NCI-H345 (cell line): ENCODE measurements around the gene HOXB1.
"Not testable (repeated sequence)": the region's sequence is repeated elsewhere in the genome, so short reads cannot be mapped to it uniquely, and the experiment has no call there.

ENCODE experiments used
- DNase-seq: peaks from one replicate; lab custom pipeline; 2025; lab: John Stamatoyannopoulos, UW

Gene HOXB1

DNA sequence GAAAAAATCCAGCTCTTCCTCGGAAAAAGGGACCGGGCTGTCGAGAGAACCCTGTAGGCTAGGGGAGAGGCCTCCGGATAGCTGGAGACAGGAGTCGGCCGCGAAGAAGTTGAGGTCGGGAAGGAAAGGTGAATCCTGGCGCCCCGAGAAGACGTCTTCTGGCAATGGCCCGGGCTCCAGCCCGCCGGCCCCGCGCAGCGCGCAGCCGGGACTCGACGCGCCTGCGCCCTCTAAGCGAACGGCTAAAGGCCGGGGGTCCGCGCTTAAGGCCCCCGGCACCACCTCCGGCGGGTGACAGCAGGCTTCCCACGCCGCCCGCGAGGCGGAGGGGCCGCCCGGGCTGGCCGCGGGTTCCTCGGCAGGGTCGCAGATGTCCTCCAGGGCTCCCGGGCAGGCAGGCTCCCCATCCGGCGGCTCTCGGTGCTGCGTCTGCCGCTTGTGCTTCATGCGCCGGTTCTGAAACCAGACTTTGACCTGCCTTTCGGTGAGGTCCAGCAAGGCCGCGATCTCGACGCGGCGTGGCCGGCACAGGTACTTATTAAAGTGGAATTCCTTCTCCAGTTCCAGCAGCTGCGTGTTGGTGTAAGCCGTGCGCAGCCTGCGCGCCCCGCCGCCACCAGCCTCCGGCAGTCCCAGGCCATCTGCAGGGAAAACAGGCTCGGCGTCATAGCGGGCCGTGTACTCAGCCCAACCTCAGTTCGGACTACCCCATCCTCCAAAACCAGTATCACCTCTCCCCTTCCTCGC, 12.5 kb upstream of the HOXB1 start:
- DNase-seq: peak; percentile 48

DNA sequence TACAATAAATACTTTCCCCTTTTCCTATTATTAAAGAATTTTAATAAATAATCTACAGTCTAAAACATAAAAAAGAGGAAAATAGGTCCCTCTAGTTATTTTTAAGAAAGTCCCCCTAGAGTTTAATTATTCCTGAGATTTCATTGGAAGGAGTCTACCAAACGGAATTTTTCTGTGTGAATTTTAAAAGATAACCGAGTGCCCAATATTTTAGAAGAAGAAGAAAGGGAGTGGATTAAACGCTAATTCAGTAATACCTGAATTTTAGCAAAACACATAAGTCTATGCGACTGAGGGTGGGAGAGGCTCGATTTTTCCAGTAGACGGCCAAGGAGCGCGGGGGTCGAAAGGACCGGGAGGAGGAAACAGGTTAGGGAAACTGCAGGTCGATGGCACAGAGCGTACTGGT, 11.9 kb upstream of the HOXB1 start:
- DNase-seq: no peak

DNA sequence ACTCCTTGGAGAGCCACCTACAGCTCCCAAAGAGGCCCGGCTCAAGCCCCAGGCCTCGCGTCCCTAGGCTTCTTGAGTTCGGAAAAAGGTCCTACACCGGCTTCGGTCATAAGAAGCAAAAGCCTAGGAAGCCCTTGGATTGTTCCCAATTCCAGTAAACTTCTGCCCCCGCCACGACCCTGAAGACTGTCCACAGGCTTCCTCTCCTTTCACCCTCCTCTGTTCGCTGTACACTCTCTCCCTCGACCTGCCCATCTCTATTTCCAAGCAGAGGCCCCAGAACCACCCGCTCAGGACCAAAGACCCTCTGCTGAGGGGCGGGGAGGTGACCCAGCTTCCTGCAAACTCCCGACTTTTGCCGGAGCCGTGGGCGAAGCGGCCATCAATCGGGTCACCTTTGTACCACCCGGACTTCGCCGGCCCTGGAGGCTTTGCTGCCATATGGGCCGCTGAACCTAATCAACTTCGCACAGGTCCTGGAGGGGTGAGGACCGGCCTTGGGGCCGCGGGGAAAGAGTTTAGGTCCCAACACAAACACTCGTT, 11.4 kb upstream of the HOXB1 start:
- DNase-seq: no peak

DNA sequence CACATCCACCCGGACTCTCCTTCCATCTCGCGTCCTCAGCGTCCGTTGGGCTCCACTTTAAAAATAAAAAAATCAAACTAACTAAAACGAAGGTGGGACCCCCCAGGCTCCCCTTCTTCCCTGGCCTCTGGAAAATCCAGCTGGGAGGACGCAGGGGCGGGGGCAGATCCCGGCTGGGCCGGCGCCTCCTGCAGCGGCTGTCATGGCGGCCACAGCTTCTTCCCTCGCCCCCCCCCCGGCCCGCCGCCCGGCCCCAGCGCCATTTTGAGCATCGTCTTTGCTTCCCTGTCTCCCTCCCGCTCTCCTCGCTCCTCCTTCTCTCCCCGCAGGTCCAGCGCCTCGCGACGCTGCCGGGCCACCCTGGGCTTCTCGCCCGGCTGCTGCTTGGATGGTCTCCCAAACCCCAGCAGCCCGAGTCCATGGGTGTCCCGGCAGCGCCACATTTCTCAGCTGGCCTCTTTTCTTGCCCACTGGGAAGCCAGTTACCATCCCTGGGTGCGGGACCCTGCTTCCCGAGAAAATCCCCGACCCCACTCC, 10.8 kb upstream of the HOXB1 start:
- DNase-seq: peak; percentile 69

DNA sequence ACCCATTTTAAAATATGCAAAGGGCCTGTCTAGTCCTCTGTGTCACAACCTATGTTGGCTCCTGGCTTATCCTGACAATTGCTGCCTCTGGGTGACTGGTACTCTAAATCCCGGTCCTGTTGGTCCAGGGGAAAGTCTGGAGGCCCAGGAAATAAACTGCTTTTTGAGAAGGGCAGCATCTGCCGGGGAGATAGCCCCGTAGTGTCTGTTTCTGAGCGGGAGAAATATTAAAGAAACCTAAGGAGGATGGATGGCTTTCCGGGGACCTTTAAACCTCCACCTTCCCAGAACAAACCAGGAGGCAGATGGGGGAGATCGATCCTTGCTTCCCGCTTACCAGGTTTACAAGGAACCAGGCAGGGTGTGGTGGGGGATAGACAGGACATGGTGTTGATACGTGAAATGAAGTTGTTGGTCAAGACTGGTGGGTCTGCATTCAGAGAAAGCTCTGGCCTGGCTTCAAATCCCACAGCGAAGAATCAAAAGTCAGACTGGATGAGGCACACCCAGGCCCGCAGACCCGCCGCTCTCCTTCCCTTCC, 10.3 kb upstream of the HOXB1 start:
- DNase-seq: peak; percentile 31

DNA sequence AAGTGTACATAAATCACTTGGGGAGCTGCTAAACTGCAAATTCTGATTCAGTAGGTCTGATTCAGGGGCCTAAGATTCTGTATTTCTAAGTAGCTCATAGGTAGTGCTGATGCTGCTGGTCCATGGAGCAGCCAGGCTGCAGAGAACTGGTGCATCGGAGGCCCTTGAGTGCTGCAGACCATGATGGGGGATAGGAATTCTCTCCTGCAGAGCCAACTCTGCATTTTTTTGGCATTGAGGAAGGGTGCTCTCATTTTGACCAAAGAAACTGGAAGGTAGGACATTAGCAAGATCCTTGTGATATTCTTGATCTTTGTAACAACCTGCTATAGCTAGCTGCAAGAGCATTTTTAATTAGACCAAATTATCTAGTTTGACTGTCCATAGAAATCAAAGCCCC, 9.4 kb upstream of the HOXB1 start:
- no peak for DNase-seq

DNA sequence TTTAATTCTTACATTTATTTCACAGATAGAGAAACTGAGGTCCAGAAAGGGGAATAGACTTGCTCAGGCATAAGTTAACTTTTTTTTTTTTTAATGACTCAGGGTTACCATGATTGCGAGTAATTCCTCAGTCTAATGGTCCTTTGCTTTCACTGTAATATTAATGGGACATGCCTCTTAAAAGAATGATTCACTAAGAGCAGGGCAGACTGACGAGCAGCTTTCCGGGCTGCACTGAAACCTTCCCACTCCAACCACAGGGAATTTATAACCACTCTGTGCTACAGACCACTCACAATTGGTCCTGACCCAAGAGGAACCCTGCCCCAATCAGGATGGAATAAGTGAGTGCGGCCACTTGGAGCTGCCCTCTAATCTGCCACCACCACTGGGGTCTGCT, 8.4 kb upstream of the HOXB1 start:
- no peak for DNase-seq

DNA sequence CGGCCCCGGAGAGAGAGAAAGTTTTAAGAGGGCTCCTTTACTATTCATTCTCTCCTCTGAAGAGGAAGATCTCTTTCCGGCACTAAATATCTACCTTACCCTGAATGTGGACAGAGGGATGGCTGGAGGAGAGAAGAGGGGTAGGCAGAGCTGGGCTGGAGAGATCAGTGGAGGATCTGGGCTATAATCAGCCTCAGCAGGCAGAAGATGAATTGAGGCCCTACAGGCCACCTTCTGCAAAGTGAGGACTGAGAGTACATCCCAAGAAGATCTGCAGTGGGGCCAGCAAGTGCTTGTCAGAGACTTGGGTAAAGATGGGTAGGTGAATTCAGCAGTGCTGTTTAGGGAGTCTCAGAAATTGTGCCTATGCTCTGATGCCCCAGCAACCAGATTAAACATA, 6.5 kb upstream of the HOXB1 start:
- DNase-seq: no peak

DNA sequence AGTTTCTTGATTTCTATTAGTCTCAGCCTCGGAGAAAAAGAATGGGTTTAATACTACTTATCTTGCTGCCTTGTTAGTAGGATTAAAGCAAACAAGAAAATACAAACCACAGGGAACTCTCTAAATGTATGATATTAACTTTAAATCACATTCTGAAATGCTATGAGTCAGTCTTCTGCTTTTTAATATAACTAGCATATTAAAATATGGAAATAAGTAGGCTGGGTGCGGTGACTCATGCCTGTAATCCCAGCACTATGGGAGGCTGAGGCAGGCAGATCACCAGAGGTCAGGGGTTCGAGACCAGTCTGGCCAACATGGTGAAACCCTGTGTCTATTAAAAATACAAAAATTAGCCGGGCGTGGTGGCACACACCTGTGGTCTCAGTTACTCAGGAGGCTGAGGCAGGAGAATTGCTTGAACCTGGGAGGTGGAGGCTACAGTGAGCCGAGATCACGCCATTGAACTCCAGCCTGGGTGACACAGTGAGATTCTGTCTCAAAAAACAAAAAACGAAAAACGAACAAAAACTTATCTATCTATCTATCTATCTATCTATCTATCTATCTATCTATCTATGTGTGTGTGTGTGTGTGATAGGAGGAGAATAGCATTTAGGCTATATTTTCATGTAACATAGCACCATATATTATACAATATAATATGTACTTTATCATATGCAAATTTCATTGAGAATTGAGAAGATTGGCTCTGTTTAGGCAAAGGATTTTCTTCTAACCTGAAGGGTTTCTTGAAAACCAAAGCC, 5.2 kb upstream of the HOXB1 start:
- not testable (repeated sequence) for DNase-seq

DNA sequence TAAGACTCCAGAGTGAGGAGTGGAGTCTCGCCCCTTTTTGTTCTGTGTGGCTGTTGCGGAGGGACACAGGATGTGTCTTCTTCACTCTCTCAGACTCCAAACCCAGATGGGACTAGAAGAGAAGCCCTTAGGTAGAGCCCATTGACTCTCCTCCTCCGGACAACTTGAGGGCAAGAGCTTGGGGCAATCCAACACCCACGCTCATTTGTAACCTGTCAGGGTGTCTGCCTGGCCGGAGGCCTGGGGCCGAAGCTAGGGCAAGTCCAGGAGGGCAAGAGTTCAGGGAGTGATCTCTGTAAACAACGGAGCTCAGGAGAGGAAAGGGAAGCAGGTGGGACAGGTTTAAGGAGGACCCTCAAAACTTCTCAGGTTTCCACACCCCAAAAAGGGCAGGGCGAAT, 1.4 kb upstream of the HOXB1 start:
- no peak for DNase-seq

DNA sequence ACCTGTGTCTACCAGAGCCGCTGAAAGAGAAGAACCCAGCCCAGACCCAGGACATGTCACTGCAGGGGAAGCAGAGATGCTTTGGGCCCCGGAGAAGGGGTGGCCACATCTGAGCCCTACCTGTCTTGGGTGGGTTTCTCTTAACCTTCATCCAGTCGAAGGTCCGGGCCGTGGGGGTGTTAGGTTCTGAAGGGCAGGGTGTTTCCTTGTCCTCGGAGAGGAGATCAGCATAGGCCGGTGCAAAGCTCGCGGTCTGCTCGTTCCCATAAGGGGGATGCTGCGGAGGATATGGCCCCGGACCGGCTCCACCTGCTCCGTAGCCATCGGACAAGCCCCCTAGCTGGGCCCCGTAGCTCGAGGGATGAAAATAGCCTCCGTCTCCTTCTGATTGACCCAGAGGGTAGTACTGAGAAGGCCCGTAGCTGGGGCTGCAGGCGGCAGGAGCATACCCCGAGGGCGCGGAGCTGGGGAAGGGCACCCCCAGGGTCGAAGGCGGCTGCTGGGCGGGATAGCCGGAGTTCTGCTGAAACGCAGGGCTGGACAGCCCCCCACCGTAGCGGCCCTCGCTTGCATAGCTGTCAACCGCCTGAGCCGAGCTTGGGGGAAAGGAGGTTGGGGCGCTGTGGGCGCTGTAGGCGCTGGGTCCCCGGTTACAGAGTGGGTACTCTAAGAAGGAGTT, 464 bp downstream of the HOXB1 start:
- no peak for DNase-seq

DNA sequence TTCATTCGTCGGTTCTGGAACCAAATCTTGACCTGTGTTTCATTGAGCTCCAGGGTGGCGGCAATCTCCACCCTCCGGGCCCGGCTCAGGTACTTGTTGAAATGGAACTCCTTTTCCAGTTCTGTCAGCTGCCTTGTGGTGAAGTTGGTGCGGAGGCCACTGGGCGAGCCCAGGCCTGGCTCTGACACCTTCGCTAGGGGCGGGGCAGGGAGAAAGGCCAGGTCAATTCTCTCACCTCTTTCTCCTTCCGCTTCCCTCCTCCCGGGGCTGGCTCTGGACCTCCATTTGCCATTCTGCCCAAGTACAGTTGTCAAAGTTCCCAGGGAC, 1.2 kb downstream of the HOXB1 start:
- no peak for DNase-seq

DNA sequence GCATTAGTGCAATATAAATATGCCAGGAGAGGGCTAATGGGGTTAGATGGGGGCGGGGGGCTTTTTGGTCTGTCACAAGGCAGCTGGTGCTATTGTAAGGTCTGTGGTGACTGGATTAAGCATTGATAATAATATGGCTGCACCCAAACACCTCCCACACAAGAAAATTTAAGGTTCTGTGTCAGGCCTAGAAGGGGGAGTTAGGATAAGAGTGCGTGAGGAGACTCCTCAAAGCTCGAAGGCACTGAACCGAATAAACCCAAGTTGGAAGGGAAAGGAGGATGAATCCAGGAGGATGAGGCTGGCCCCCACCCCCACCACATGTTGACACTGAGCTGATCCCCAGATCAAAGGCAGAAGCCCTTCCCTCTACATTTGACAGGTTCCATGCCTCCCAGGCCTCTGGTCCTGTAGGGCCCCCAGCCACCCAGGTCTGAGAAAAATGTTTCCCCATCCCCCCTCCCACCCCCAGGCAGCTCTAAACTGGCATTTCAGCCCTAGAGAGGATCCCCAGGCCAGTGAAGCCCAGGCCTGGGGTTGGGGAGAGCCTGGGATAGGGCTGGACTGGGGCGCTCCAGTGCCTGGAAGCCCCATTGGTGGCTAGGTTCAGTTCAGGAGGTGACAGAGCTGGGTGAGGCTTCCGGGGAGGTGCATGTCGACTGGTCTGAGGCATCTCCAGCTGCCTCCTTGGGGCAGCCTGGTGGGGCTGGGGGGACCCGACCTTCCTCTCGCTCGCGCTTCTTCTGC, 1.7 kb downstream of the HOXB1 start:
- no peak for DNase-seq

DNA sequence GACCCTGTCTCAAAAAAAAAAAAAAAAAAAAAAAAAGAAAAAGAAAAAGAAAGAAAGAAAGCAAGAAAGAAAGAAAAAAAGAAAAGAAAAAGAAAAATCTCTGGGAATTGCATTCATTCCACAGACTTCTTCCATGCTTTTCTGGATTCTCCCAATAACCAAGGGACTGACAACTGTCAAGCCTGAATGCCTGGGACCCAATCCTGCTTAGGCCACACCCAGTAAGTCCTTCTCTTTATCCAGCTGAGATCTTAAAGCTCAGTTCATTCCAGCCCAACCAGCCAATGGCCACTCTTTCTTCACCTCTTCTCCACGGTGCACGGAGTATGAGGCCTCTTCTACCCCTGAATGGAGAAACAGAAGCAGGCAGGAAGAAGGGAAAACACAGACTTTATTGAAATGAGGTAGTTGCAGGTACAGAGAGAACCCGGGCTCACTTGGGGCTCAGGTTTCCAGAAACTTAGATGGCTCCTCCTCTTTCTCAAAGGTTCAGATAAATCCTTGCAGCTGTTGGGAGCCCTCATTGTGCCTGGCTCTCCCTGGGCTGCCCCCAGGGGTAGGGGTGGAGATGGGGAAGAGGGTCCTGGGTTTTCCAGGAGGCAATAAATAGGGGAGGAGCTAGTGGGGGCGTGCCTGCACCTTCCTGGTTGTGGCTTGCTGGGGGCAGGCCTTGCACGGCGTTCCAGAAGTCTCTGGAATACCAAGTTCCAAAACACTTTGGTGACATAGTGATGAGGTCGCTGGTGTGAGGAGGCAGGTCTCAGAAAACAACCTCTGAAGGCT, 2.5 kb downstream of the HOXB1 start:
- no peak for DNase-seq

DNA sequence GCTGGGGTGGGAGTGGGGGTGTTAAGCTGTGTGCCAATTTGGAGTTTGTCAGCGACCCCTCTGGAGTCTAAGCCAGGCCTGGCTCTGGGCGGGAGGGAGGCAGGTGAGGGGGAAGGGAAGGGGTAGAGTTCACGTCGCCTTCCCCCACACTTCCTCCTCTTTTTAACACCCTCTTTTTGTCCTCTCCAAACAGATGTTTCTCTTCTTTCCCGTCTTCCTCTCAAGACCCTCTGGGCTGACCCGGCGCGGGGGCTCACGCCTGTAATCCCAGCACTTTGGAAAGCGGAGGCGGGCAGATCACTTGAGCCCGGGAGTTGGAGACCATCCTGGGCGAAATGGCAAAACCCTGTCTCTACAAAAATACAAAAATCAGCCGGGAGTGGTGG, 3.3 kb downstream of the HOXB1 start:
- no peak for DNase-seq

DNA sequence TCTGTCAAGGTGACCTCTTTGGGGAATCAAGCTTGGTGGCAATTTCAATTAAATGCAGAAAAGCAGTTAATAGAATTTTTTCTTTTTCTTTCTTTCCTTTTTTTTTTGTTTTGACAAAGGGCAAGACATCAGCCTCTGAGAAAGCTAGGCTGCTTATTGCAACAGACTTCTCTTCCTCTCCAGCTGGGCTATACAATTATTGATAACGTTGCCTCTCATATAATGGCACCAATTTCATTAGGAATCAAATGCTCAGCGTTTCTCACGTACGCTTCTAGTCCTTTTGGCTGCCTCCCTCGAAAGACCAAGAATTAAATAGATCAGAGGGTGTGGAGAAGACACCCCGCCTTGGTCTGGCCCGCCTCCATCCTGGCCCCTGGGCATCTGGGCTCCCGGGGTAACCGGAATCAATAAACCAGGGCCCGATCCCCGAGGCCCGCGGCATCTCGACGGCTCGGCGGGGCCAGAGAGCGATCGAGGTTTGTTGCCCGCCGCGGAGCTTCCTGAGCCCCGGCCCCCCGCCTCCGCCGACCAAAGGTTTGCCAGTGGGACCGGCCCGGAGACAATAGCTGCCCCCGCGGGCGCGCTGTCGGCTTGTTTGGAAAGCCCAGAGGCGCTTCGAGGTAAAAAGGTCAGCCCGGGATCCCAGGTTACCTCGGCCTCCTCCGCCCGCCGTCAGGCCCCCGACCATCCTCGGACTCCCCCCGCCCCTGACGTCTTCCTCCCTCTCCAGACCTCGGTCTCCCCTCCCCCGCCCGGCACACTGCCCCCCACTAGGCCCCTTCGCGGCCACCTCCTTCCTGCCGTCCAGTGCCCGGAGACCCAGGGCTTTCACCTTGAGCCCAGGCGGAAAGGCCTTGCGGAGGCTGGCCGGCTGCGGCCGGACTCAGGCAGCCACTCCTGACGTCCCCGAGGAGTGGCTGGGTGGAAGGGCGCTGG, 3.9 kb downstream of the HOXB1 start:
- no peak for DNase-seq

DNA sequence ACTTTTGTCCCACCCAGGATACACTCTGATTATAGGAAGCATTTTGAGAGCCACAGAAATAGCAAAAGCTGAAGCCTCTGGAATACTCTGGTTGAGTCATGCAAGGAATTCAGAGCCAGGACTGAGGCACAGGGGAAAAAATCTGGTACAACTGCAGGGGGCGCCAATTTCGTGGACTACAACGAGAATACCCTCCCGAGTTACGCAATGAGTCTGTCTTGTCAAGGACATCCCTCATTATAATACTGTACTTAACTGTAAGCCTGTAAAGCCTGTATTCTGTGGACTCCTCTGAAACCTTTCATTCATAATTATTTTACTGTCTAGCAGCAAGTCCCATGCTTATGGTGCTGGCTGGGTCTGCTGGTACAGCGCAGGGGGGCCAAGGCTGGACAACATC, 7.8 kb downstream of the HOXB1 start:
- DNase-seq: no peak

DNA sequence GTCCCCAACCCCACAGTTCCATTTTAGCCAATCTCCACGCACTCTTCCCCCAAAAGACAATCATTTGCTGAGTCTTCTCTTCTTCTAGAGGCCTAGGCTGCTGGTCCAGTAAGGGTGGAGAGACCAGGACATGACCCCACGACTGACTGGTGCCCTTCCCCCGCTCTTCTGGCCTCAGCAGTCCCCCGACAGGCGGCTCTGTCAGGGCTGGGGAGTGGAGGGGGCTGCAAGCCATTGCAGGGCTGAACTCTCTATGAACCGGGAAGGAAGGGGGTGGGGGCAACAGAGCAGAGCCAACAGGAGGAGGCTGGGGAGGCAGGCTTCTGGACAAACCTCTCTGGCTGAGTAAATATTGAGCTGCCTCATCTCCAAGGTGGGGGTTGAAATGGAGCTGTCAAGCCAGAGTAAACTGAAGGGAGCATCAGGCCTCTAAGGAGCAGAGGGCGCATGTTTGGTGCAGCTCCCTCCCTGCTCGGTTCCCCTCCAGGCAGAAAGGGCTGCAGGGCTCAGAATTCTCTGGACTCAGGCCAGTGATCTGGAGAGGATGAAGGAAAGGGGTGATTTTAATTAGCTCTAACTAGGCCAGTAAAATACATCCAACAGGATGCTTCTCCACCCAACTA, 8.7 kb downstream of the HOXB1 start:
- DNase-seq: peak; percentile 12

DNA sequence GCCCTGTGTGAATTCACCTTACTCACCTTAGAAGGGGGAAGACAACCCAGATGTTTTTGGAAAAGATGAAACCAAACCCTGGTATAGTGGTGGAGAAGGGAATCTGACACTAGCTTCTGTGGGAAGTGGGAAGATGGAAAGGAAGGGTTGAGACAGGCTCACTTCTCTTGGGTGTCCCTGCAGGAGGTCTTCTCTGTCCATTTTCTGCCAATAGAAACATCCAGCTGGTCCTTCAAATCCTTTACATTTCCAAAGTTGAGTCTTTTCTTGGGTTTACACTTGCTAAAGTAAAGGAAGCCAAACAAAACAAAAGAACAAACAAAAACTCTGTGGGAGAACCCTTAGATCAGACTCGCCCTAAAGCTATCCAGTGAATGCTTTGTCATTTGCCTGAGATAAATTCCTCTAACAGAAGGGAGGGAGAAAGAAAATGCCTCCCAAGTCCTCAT, 10.2 kb downstream of the HOXB1 start:
- no peak for DNase-seq
